ENCODE measurements around the gene MIB1.

Gene MIB1

GRCh38 chr18:21897811-21898210 lies 157.2 kb downstream of the MIB1 start:
- DNase-seq = no peak

DNA sequence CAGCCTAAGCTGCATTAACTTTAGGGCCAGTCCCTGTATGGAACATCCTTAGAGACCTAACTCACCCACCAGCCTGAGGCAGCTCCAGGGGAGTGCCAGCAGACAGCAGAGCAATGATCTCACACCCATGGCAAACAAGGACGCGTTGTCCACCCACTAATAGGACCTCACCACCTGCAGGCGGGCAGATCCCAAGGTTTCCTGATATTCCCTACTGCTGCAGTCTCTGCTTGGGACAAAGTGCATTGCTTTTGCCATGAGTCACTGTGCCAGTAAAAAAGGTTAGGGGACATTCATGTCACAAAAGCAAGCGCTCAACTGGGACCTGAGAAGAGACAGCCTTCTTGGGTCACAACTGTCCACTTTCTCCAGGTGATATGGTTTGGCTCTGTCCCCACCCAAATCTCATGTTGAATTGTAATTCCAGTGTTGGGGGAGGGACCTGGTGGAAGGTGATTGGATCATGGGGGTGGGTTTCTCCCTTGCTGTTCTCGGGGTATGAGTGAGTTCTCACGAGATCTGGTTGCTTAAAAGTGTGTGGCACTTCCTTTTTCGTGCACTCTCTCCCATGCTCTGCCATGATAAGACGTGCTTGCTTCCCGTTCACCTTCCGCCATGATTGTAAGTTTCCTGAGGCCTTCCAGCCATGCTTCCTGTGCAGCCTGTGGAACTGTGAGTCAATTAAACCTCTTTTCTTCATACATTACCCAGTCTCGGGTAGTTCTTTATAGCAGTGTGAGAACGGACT lies 160.2 kb downstream of the MIB1 start:
- no peak for DNase-seq

- no peak for DNase-seq
Measured at GRCh38 chr18:21901423-21901945, 160.9 kb downstream of the MIB1 start.

DNA sequence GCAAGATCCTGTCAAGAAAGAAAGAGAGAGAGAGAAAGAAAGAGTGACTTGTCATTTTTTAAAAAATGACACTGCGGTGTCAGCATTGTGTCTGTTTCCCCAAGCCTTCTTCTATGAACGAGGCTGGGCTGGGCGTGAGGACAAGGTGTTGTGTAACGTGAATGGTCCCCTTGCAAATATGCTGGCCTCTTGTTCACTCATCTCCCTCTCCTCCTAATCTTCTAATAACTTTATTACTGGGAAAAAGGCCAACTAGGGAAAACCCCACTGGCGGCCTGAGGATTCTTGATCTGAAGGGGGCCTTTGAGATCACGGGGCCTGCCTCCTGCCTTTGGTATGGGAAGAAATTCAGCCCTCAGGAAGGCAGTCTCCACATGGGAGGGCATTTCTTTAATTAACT lies 163.1 kb downstream of the MIB1 start:
- no peak for DNase-seq

- no peak for DNase-seq
Measured at GRCh38 chr18:21904856-21905255, 164.3 kb downstream of the MIB1 start.

DNA sequence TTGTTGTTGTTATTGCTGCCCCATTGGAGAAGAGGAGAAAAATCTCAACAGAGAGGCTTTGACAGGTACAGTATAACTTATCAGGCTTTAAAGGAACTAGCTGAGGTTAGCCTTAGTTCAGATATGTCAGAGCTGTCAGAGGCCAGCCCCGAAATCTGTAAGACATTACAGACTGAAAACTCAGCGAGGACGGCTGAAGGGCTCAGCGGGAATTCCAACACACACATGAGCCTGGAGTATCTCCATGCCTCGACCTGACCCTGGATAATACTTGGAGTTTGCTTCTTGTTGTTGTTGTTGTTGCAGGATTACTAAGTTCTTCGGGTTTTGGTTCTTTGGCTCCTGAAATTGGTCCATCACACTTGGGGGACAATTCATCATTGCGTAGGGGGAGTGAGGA lies 166.9 kb downstream of the MIB1 start:
- no peak for DNase-seq

DNA sequence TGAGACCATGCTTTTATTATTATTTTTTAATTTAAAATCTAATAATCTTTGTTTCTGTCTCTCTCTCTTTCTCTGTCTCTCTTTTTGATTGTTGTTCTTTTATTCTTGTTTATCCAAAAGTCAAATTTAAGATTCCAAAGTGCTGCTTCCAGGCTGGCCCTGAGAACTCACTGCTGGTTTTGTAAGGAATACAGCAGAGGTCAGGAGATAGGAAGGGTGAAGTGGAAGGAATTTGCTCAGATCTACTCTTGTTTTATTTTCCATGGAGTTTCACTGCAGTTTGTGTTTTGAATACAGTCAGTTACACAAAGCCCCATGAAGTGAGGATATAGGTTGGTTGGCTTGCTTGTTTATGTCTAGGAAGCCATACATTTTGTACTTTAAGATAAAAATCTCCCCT lies 168.1 kb downstream of the MIB1 start:
- DNase-seq = no peak

DNA sequence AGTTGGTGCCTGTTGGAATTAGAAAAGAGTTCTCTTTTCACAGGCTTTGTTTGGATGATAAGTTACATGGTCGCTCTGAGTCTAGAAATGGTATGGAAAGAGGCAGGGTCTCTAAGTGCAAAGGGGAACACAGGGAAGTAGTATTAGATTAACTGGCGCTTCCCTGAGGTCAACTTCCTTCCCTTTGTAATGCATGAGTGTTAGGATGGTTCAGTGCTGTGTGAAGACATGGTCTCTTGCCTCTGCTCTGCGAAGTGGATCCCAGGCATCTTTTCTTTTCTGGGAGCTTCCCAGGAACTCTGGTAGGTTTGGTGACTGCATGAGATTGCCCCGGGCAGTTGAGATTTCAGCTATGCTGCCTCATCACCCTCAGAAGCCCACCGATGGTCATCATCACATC lies 170.3 kb downstream of the MIB1 start:
- no peak for DNase-seq

- no peak for DNase-seq
Measured at GRCh38 chr18:21911551-21911950, 171.0 kb downstream of the MIB1 start.

- no peak for DNase-seq
Measured at GRCh38 chr18:21912339-21913239, 172.0 kb downstream of the MIB1 start.

GRCh38 chr18:21914739-21915319 lies 174.2 kb downstream of the MIB1 start:
- DNase-seq = no peak

GRCh38 chr18:21915546-21915945 lies 175.0 kb downstream of the MIB1 start:
- no peak for DNase-seq

- DNase-seq = no peak
Measured at GRCh38 chr18:21916594-21916993, 176.0 kb downstream of the MIB1 start.

DNA sequence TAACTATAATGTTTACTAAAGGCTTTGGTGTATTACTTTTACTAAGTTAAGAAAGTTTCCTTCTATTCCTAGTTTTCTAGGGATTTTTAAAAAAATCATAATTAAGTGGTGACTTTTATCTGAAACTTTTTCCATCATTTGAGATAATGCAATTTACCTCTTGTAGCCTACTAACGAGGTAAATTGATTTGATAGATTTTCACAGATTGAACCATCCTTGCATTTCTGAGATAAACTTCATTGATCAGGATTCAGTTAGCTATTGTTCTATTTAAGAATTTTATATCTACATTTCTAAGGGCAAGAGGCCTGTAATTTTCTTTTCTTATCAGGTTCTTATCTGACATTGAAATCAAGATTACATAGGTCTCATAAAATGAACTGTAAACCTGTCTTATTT lies 178.1 kb downstream of the MIB1 start:
- DNase-seq = no peak

Data from right forelimb (tissue), 1 donor.